ENCODE data around the gene PLA2G6. TPM values are rescaled to one million over a fixed set of nuclear protein-coding genes. Genes with fewer than 3 reads are reported as not detected.
A peak's percentile ranks its signal among the peaks of the same experiment; 100 is the strongest.

The PLA2G6 gene, protein sequence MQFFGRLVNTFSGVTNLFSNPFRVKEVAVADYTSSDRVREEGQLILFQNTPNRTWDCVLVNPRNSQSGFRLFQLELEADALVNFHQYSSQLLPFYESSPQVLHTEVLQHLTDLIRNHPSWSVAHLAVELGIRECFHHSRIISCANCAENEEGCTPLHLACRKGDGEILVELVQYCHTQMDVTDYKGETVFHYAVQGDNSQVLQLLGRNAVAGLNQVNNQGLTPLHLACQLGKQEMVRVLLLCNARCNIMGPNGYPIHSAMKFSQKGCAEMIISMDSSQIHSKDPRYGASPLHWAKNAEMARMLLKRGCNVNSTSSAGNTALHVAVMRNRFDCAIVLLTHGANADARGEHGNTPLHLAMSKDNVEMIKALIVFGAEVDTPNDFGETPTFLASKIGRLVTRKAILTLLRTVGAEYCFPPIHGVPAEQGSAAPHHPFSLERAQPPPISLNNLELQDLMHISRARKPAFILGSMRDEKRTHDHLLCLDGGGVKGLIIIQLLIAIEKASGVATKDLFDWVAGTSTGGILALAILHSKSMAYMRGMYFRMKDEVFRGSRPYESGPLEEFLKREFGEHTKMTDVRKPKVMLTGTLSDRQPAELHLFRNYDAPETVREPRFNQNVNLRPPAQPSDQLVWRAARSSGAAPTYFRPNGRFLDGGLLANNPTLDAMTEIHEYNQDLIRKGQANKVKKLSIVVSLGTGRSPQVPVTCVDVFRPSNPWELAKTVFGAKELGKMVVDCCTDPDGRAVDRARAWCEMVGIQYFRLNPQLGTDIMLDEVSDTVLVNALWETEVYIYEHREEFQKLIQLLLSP
- total RNA-seq (2014; rRNA removed; shearing (Covaris generic)) = 23.4 and 49.6 TPM in 2 replicates

DNA sequence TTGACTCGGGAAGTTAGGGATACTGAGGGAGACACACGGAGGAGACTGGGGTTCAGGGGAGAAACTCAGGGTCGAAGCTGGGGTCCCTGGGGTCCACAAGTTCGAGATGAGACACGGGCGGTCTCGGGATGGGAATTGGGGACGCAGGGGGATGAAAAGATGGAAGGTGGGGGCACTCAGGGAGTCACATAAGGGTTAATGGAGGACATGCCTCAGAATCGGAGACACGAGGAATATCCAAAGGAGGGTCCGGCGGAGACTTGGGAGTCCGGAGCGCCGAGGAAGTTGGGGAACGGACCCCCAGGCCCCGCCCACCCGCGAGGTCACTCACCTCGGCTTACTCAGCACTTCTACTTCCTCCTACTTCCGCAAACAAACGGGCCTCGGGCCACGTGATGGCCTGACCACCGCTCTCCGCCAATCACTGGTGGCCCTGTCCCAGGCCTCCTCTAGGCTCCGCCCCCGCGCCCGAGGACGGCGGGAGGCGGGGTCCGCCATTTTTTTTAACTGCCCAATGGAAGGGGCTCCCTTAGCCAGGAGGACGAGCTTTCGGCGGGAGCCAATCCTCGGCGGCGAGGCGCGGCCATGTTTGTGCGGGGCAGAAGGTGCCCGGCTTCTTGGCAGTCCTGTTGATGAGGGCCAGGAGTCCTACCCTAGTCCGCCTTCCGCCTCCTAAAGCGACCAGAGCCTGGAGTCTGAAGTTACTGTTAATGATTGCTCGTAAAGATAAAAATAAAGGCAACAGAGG lies at the start of gene PLA2G6:
Gene PLA2G6, minus strand, starts transcription at position 378 of the 748 bp plus-strand sequence. CDS start 12,404 bp downstream, outside the sequence.
- Histone ChIP-seq H3K4me3 (ENCODE audit: insufficient read depth, low read depth, low read length) (peak within 1 kb of the TSS; percentile 65), H3K36me3 (replicated peaks; ENCODE audit: control insufficient read depth, insufficient read depth, low read length) (no peaks in the 10 kb centered on the region), H3K27me3 (ENCODE audit: control insufficient read depth, insufficient read depth, low read length) (no peaks in the 10 kb centered on the region)
- peak; percentile 99 for DNase-seq

DNA sequence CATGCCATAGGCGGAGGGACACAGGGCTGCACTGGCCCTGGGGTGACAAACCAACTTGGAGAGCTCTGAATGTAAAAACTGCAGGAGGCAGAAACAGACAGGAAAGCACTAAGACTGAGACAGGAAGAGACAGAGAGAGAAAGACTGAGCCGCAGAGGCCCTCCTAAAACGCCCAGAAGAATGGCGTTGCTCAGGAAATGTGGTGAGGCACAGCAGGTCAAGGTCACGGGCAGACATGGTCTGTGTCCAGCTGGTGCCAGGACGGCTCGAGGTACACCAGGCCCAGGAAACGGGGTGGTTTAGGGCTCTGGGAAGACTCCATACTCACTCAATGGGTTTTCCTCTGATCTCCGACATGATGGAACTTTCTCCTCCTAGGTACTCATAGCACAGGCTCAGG lies 49.3 kb upstream of the PLA2G6 start:
- Histone ChIP-seq H3K27me3 (ENCODE audit: control insufficient read depth, insufficient read depth, low read length) (no peaks in the 10 kb centered on the region), H3K4me3 (ENCODE audit: insufficient read depth, low read depth, low read length) (no peak overlapping the region)
- no peak for DNase-seq

DNA sequence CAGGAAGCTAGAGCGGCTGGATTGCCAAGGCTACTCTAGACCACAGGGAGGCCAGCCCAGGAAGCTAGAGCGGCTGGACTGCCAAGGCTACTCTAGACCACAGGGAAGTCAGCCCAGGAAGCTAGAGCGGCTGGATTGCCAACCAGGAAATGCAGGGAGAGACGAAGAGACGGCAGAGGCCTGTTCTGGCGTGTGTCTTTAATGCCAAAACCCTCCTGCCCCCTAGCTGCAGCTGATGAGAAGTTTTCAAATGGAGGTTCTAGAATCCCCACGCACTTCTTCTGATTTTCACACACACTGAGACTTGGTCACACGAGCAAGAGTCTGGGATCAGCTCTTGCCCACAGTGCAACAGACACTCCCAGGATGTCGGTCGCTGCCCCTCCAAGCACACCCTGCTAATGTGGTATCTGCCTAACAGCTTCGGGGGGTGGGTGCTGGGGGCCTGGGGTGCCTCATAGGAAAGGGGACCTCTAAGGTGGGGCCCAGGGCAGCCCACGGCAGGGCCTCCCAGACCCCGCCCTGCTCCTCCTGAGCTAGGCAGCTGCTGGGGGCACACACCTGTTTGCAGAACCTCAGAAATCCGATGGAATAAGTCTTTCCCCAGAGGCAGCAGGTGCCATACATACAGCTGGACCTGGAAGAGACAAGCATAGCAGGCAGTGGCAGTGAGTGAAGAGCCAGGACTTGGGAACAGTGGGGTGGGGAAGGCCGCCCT lies 48.6 kb upstream of the PLA2G6 start:
- no peaks in the 10 kb centered on the region for H3K27me3 ChIP-seq (ENCODE audit: control insufficient read depth, insufficient read depth, low read length)
- H3K4me3 ChIP-seq (ENCODE audit: insufficient read depth, low read depth, low read length) = no peak overlapping the region
- peaks cover 40% of the 10 kb centered on the region for H3K36me3 ChIP-seq (replicated peaks; ENCODE audit: control insufficient read depth, insufficient read depth, low read length)
- peak; percentile 80 for DNase-seq

More for the DNA sequence above, 49.3 kb upstream of the PLA2G6 start:
- H3K36me3 ChIP-seq (replicated peaks; ENCODE audit: control insufficient read depth, insufficient read depth, low read length) = peaks cover 37% of the 10 kb centered on the region

DNA sequence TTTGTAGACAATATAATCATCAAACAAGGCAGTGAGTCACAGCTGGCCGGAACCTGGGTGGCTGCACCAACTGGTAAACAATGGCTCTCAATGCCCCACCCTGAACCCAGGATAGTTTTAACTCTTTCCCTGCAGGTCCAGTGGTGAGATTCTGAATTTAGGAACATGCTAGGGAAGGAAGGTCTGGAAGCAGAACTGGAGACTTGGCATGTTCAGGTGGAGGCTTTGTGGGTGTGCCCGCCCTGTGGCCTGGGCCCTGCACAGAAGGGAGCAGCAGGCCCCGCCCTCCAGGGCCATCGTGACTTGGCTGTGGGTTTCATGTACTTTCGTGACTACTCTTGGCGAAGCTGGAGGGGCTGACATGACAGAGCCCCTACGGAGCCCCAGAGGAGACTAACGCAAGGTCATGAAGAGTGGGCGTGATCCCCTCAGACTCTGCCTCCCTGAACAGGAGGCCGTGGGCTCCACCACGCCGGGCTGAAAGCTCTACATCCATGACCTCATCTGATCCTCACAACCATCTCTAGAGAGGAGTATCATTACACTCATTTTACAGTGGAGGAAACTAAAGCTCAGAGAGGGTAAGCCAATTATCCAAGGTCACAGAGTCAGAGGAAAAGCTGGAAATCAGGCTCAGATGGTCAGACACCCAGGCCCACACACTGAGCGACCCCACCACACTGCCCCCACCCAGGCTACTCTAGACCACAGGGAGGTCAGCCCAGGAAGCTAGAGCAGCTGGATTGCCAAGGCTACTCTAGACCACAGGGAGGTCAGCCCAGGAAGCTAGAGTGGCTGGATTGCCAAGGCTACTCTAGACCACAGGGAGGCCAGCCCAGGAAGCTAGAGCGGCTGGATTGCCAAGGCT lies 47.5 kb upstream of the PLA2G6 start:
- DNase-seq = no peak
- Histone ChIP-seq H3K36me3 (replicated peaks; ENCODE audit: control insufficient read depth, insufficient read depth, low read length) (peaks cover 34% of the 10 kb centered on the region), H3K4me3 (ENCODE audit: insufficient read depth, low read depth, low read length) (no peak overlapping the region), H3K27me3 (ENCODE audit: control insufficient read depth, insufficient read depth, low read length) (no peaks in the 10 kb centered on the region)

DNA sequence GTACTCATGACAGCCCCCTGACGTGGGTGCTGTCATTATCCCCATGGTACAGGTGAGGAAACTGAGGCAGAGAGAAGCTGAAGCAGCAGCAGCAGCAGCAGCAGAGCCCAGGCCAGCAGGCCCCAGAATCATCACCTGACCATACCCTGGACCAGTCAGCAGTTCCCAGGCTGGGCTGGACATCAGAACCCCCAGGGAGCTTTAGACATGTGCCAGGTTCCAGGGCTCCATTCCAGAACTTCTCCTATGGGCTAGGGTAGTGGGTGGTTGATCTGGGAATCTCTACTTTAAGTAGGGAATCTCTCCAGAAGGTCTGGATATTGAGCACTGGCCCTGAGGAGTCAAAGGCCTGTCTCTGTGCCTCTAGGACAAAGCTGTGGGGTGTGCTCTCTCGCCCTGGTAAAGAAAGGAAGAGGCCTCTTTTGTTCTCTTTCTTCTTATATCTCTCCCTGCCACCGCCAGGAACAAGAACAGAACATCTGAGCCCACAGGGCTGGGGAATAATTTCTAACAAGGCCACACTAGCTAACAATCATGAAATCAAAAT lies 46.8 kb upstream of the PLA2G6 start:
- no peaks in the 10 kb centered on the region for H3K27me3 ChIP-seq (ENCODE audit: control insufficient read depth, insufficient read depth, low read length)
- DNase-seq = no peak

DNA sequence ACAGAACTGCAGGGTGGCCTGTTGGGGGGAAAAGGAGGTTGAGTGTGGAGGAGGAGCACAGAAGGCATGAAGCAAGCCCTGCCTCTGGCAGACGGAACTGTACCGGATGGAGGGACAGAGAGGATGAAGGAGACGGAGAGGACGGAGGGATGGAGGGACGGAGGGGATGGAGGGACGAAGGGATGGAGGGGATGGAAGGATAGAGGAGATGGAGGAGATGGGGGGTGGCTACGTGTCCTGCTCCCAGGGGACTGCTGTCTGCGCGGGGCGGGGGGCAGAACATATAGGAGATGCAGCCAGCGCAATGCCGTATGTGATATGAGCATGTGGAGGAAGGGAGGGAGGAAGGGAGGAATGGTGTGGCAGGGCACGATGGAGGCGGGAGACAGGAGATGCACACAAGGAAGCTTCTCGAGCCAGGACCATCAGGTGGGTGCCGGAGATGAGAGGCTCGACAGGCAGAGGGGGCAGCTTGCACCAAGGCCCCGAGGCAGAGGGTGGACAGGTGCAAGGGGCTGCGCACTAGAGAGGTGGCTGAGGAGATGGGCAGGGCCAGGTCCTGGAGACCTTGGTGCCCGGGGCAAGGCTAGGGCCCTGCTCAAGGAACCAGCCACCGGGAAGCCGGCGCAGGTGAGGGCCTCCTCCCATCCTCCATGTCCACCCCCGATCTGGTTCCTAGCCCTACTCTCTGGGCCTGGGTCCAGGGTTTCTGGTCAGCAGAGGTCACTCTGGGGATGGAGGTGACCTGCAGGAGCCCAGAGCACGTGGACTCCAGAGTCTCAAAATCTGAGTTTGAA lies 45.4 kb upstream of the PLA2G6 start:
- Histone ChIP-seq H3K27me3 (ENCODE audit: control insufficient read depth, insufficient read depth, low read length) (no peaks in the 10 kb centered on the region), H3K36me3 (replicated peaks; ENCODE audit: control insufficient read depth, insufficient read depth, low read length) (peaks cover 28% of the 10 kb centered on the region), H3K4me3 (ENCODE audit: insufficient read depth, low read depth, low read length) (no peak overlapping the region)
- DNase-seq = no peak

More for the DNA sequence above, 46.8 kb upstream of the PLA2G6 start:
- no peak overlapping the region for H3K4me3 ChIP-seq (ENCODE audit: insufficient read depth, low read depth, low read length)
- peaks cover 34% of the 10 kb centered on the region for H3K36me3 ChIP-seq (replicated peaks; ENCODE audit: control insufficient read depth, insufficient read depth, low read length)

DNA sequence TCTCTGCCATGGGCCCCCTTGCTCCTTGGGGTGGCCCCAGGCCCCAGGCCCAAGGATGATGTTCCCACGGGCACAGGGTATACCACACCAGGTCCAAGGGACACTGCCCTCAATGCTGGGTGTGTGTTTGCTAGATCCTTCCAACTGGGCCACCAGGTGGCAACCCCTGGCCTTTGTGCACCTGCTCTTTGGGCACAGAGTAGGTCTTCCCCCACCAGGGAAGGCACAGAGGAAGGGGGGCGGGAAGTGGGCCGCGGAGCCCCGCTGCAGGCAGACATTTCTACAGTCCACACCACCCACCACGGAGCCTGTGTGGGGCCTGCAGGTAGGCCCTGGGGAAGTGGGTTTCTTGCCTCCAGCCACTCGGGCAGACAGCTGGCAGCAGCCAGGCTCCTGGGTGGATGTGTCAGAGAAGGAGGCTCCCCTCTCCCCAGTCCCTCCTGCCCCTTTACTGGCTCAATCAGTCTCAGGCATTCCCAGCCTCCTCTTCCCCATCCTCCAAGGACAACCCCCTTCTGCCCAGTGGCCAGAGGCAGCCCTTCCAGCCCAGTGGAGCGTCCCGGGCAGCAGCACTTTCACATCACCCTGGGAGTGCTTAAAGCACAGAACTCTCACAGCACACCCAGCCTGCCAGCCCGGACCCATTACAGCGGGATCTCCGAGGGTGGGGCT lies 41.8 kb upstream of the PLA2G6 start:
- no peaks in the 10 kb centered on the region for H3K27me3 ChIP-seq (ENCODE audit: control insufficient read depth, insufficient read depth, low read length)
- no peak for DNase-seq
- H3K36me3 ChIP-seq (replicated peaks; ENCODE audit: control insufficient read depth, insufficient read depth, low read length) = peaks cover 7% of the 10 kb centered on the region
- H3K4me3 ChIP-seq (ENCODE audit: insufficient read depth, low read depth, low read length) = no peak overlapping the region

DNA sequence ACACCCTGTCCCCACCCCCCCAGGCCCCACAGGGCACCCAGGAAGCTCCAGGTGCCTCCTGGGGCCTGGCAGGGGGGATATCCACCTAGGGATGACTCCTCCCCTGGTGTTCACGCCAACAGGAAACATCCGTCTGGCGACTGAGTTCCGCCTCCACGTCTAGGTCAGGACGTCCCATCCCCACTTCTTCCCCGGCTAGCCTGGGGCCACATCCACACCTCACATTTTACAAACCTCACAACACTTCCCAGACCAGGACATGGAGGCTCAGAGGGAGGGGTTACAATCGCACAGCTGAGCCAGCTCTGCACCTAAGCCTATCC lies 41.1 kb upstream of the PLA2G6 start:
- DNase-seq = no peak
- no peak overlapping the region for H3K4me3 ChIP-seq (ENCODE audit: insufficient read depth, low read depth, low read length)
- H3K27me3 ChIP-seq (ENCODE audit: control insufficient read depth, insufficient read depth, low read length) = no peaks in the 10 kb centered on the region
- H3K36me3 ChIP-seq (replicated peaks; ENCODE audit: control insufficient read depth, insufficient read depth, low read length) = peaks cover 6% of the 10 kb centered on the region

DNA sequence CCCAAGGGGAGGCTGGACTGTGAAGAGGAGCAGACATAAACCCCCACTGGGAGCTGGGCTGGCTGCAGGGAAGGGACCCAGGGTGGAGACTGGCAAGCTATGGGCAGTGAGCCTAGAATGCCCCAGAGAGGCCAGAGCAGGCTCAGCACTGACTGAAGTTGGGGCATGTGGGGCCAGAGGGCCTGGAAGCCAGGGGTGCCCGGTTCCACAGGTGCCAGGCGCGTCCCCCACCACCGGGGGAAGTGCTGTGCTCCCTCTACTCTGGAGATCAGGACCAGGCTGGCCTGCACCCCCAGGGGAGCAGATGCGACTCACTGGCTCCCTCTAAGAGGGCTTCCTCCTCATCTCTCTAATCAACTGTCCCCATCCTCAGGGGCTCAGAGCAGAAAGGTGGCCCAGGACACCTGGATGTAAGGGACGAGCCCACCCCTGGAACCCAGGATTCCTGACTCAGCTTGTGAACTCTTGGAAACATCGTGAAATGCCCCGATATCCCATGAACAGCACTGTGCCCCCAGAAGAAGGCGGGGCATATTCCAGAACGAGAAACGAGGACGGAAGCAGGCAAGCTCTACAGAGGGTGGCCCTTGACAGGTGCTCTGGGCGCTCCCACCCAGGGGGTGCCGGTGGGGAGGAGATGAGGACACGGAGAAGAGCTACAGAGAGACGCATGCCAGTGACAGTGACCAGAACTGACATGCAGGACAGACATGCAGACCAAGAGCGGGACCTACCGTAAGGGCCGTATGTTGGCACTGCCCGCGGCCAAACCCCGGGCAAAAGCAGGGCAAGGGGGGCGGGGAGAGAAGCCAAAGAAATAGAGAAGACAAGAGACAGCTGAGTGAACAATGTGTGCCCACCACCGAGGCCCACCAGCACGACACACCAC lies 40.5 kb upstream of the PLA2G6 start:
- H3K36me3 ChIP-seq (replicated peaks; ENCODE audit: control insufficient read depth, insufficient read depth, low read length) = peaks cover 6% of the 10 kb centered on the region
- peak; percentile 86 for DNase-seq

DNA sequence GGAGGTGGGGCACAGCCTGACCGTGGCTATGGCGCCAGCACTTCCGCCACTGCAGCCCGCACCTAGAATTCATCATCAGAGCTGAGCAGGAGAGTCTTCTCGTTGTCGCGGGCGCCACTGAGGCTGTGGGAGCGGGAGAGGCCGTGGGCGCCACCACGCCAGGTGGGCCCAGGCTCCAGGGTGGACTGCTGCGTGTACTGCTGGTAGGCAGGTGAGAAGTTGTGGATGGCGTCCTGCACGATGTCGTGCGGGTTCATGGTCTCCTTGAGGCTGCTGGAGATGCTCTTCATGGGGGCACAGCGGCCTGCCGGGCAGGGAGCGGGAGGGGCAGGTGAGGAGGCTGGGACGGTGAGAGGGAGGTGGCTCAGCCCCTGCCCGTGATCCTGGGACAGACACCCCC lies 39.8 kb upstream of the PLA2G6 start:
- H3K27me3 ChIP-seq (ENCODE audit: control insufficient read depth, insufficient read depth, low read length) = no peaks in the 10 kb centered on the region
- no peak overlapping the region for H3K4me3 ChIP-seq (ENCODE audit: insufficient read depth, low read depth, low read length)
- no peak for DNase-seq
- peaks cover 6% of the 10 kb centered on the region for H3K36me3 ChIP-seq (replicated peaks; ENCODE audit: control insufficient read depth, insufficient read depth, low read length)

More for the DNA sequence above, 40.5 kb upstream of the PLA2G6 start:
- Histone ChIP-seq H3K27me3 (ENCODE audit: control insufficient read depth, insufficient read depth, low read length) (no peaks in the 10 kb centered on the region), H3K4me3 (ENCODE audit: insufficient read depth, low read depth, low read length) (no peak overlapping the region)

DNA sequence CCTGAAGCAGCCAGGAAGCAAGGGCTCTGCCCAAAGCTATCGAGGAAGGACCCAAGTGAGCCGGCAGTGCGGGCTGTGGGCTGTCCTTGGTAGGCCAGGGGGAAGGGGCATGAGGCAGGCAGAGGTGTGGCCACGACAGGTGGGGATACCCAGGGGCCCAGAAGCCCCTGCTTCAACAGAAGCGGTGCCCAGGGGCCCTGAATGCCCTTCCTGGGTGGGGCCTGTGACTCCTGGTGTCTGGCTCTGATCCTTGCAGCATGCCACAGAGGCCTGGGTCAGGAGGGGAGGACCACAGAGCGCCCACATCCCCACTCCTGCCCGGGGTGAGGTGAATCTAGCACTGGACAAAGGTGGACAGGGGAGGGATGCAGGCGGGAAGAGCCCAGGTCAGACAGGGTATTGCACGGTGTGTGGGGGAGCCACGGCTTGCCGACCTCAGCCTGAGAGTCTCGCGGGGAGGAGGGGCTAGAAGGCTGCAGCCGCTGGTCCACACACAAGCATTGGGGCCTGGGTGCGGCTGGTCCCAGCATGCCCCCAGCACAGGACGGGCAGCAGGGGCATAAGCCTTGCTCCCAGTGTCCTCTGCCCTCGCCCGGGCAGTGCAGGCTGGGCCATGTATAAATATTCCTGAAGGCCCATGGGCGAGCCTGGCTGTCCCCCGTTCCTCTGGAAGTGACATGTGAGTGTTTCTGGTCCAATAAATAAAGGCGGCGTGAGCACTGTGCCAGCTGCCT lies 39.2 kb upstream of the PLA2G6 start:
- no peak overlapping the region for H3K4me3 ChIP-seq (ENCODE audit: insufficient read depth, low read depth, low read length)

More for the DNA sequence above, 39.2 kb upstream of the PLA2G6 start:
- DNase-seq = peak; percentile 72
- H3K27me3 ChIP-seq (ENCODE audit: control insufficient read depth, insufficient read depth, low read length) = no peaks in the 10 kb centered on the region
- H3K36me3 ChIP-seq (replicated peaks; ENCODE audit: control insufficient read depth, insufficient read depth, low read length) = peaks cover 6% of the 10 kb centered on the region
